Measurements from ENCODE around the gene ALDH9A1. TPM values are rescaled to one million over a fixed set of nuclear protein-coding genes. Genes with fewer than 3 reads are reported as not detected.
"Not testable (repeated sequence)": the region's sequence is repeated elsewhere in the genome, so short reads cannot be mapped to it uniquely, and the experiment has no call there.

Gene ALDH9A1
- polyA plus RNA-seq, 1 experiment: 43.8 TPM

DNA sequence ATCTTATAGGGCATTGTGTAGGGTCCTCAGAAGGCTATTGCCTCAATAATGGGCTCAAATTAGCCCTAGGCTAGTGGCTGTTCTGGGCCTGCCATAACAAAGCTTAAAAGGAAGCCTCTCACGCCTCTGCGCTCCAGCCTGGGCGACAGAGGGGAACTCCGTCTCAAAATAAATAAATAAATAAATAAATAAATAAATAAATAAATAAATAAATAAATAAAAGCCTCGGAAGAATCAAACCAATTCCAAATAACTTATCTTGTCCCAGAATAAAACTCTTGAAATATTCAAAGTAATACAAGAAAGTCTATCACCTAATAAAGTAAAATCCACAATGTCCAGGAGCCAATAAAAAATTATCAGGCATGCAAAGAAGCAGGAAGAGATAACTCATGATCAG is 14.4 kb upstream of the ALDH9A1 start:
- POLR2A ChIA-PET: no interaction called here
- H3K36me3 ChIP-seq (ENCODE audit: control insufficient read depth, insufficient read depth, low read length): no peaks in the 10 kb centered on the region

DNA sequence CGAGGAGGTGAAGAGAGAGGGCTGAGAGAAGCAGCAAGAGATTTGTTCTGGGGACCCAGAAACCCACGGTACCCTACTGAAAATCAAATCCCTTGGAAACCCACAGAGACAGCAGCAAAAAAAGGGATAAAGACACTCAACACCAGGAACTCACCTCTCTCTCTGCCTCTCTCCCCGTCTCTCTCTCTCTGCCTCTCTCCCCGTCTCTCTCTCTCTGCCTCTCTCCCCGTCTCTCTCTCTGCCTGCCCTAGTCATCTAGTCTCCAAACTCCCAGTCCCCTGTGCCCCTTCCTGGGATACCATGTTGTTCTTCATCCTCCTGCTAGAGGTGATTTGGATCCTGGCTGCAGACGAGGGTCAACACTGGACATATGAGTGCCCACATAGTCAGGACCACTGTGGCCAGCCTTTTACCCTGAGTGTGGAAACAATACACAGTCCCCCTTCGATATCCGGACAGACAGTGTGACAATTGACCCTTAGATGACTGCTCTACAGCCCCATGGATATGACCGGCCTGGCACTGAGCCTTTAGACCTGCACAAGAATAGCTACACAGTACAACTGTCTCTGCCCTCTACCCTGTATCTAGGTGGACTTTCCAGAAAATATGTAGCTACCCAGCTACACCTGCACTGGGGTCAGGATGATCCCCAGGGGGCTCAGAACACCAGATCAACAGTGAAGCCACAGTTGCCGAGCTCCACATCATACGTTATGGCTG is 9.8 kb upstream of the ALDH9A1 start:
- TF ChIP-seq, protein P1, sequence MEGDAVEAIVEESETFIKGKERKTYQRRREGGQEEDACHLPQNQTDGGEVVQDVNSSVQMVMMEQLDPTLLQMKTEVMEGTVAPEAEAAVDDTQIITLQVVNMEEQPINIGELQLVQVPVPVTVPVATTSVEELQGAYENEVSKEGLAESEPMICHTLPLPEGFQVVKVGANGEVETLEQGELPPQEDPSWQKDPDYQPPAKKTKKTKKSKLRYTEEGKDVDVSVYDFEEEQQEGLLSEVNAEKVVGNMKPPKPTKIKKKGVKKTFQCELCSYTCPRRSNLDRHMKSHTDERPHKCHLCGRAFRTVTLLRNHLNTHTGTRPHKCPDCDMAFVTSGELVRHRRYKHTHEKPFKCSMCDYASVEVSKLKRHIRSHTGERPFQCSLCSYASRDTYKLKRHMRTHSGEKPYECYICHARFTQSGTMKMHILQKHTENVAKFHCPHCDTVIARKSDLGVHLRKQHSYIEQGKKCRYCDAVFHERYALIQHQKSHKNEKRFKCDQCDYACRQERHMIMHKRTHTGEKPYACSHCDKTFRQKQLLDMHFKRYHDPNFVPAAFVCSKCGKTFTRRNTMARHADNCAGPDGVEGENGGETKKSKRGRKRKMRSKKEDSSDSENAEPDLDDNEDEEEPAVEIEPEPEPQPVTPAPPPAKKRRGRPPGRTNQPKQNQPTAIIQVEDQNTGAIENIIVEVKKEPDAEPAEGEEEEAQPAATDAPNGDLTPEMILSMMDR (IDR thresholded peaks at IDR 0.05; ENCODE audit: insufficient read depth, low read depth, low read length): no peak
- Histone ChIP-seq H3K4me3 (ENCODE audit: low read depth, low read length) (no peak overlapping the region), H3K36me3 (ENCODE audit: control insufficient read depth, insufficient read depth, low read length) (no peaks in the 10 kb centered on the region), H3K27me3 (ENCODE audit: control insufficient read depth, insufficient read depth, low read length) (0 out of 2 replicates have a peak, but pooled peaks cover 3% of the 10 kb centered on the region)
- ChIA-PET CTCF (interaction anchor here (1.0 kb wide), 1 partner anchor 220 kb away, joined by 3 read pairs; no protein-coding TSS in a partner anchor), POLR2A (interaction anchor here (0.5 kb wide), 1 partner anchor 12 kb away, joined by 3 read pairs; no protein-coding TSS in a partner anchor)
- DNase-seq (ENCODE audit: low read depth): no peak

More for the DNA sequence above, 14.4 kb upstream of the ALDH9A1 start:
- no peak for DNase-seq (ENCODE audit: low read depth)
- Histone ChIP-seq H3K27me3 (ENCODE audit: control insufficient read depth, insufficient read depth, low read length) (0 out of 2 replicates have a peak, but pooled peaks cover 3% of the 10 kb centered on the region), H3K4me3 (ENCODE audit: low read depth, low read length) (no peak overlapping the region)
- TF ChIP-seq, protein P1 (IDR thresholded peaks at IDR 0.05; ENCODE audit: insufficient read depth, low read depth, low read length): no peak
- CTCF ChIA-PET: interaction anchor here (0.8 to 1.8 kb wide), 2 partner anchors 201 to 202 kb away, joined by 3 to 5 read pairs; no protein-coding TSS in a partner anchor

DNA sequence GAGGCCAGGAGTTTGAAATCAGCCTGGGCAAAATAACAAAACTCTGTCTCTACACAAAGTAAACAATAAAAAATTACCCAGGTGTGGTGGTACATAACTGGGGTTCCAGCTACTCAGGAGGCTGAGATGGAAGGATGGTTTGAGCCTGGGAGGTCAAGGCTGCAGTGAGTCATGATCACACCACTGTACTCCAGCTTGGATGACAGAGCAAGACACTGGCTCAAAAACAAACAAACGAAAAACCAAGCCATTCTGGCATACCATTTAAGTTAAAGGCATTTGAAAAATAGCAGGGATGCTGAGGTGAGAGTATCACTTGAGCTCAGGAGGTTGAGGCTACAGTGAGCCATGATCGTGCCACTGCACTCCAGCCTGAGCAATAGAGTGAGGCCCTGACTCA is 5.3 kb upstream of the ALDH9A1 start:
- H3K36me3 ChIP-seq (ENCODE audit: control insufficient read depth, insufficient read depth, low read length): no peaks in the 10 kb centered on the region
- TF ChIP-seq, protein P1 (IDR thresholded peaks at IDR 0.05; ENCODE audit: insufficient read depth, low read depth, low read length): no peak
- no peak for DNase-seq (ENCODE audit: low read depth)
- H3K4me3 ChIP-seq (ENCODE audit: low read depth, low read length): no peak overlapping the region
- ChIA-PET POLR2A (no interaction called here), CTCF (interaction anchor here (1.3 kb wide), 1 partner anchor 18 kb away, joined by 4 read pairs; no protein-coding TSS in a partner anchor)
- peaks cover 4% of the 10 kb centered on the region; the same call in 1 of the 2 replicates for H3K27me3 ChIP-seq (ENCODE audit: control insufficient read depth, insufficient read depth, low read length)

DNA sequence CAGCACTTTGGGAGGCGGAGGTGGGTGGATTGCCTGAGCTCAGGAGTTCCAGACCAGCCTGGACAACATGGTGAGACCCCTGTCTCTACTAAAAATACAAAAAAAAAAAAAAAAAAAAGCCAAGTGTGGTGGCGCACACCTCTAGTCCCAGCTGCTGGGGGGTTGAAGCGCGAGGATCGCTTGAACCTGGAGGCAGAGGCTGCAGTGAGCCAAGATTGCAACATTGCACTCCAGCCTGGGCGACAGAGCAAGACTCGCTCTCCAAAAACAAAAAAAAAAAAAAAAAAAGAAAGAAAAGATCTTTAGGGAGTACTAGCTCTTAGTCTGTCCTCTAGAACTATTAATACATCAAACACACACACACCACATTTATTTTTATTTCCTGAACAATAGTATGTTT is 3.6 kb upstream of the ALDH9A1 start:
- H3K27me3 ChIP-seq (ENCODE audit: control insufficient read depth, insufficient read depth, low read length); POLR2A ChIA-PET; H3K4me3 ChIP-seq (ENCODE audit: low read depth, low read length); DNase-seq (ENCODE audit: low read depth); CTCF ChIA-PET; H3K36me3 ChIP-seq (ENCODE audit: control insufficient read depth, insufficient read depth, low read length): not testable (repeated sequence)

DNA sequence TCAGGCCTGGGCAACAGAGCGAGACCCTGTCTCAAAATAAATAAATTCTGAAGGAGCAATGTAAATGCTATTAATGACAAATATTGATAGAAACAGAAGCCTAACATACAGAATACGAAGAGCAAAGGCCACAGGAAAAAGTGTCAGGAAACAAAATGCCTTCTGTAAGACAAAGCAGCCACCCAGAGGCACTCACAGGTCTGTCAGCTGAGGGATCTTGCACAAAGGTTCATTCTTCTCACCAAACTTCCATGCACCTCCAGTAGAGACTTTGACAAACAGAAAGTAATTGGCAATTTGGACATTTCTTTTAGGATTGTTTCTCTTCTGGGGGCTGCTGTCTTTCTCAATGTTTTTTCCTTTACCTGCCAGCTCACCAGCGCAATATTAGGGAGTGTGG is 1.2 kb upstream of the ALDH9A1 start:
- POLR2A ChIA-PET: no interaction called here

More for the DNA sequence above, 1.2 kb upstream of the ALDH9A1 start:
- no peak for DNase-seq (ENCODE audit: low read depth)
- Histone ChIP-seq H3K36me3 (ENCODE audit: control insufficient read depth, insufficient read depth, low read length) (no peaks in the 10 kb centered on the region), H3K27me3 (ENCODE audit: control insufficient read depth, insufficient read depth, low read length) (peaks cover 3% of the 10 kb centered on the region; the same call in 1 of the 2 replicates), H3K4me3 (ENCODE audit: low read depth, low read length) (no peak overlapping the region)
- CTCF ChIA-PET: interaction anchor here (0.6 kb wide), 1 partner anchor 1126 kb away, joined by 3 read pairs; no protein-coding TSS in a partner anchor
- TF ChIP-seq, protein P1 (IDR thresholded peaks at IDR 0.05; ENCODE audit: insufficient read depth, low read depth, low read length): no peak

Data from BJ (cell line).